IMR-90 (cell line): ENCODE results near the gene ITGA5. TPM values are rescaled to one million over a fixed set of nuclear protein-coding genes. Genes with fewer than 3 reads are reported as not detected.

Source experiments
- ATAC-seq: fragments of 200-7000 bp; cut with Tn5 transposase; 2 replicates; pipeline ENCODE4 v1.9.1; 2020; ENCODE audit warnings: low read depth, mild to moderate bottlenecking, moderate library complexity
- BruUV-seq: library from RNA; stranded (reverse); fragments of 400-500 nt; replicated peaks from 2 replicates; lab custom pipeline; 2021; lab: Mats Ljungman, UMichigan
- CTCF ChIA-PET: fragments of 300-600 bp; formaldehyde crosslinking; extraction: SDS; loops from one replicate; lab custom pipeline; 2021; ENCODE audit warnings: antibody characterized with exemption; lab: Yijun Ruan, JAX
- POLR2A ChIA-PET: fragments of 300-600 bp; sonication (Branson Sonifier 250); formaldehyde crosslinking; loops from one replicate; lab custom pipeline; 2022; ENCODE audit warnings: antibody characterized with exemption; ENCODE audit not compliant: unreplicated experiment; lab: Charles Lee
- DNase-seq: peaks from one replicate; pipeline ENCODE4 v3.0.0; 2013
- H2AFZ ChIP-seq: replicated peaks from 2 replicates; pipeline ENCODE3; 2013; ENCODE audit warnings: low read length, mild to moderate bottlenecking; ENCODE audit not compliant: poor library complexity
- H2AK5ac ChIP-seq: 2 replicates; pipeline ENCODE4 v1.6.1; 2013; ENCODE audit warnings: low read depth, low read length, inconsistent platforms
- H2AK9ac ChIP-seq: replicated peaks from 2 replicates; pipeline ENCODE3; 2013; ENCODE audit warnings: mild to moderate bottlenecking, low read depth, low read length, moderate library complexity; ENCODE audit not compliant: poor library complexity
- H2BK120ac ChIP-seq: 2 replicates; pipeline ENCODE4 v1.6.1; 2013; ENCODE audit warnings: low read depth, low read length, inconsistent platforms
- H2BK15ac ChIP-seq: 3 replicates; pipeline ENCODE4 v1.6.1; 2013; ENCODE audit warnings: low read depth, low read length, inconsistent platforms
- H2BK20ac ChIP-seq: 2 replicates; pipeline ENCODE4 v1.6.1; 2013; ENCODE audit warnings: low read depth, mild to moderate bottlenecking, inconsistent platforms, low read length, moderate library complexity
- H2BK5ac ChIP-seq: 2 replicates; pipeline ENCODE4 v1.6.1; 2013; ENCODE audit warnings: mild to moderate bottlenecking, low read depth, low read length, inconsistent platforms; ENCODE audit not compliant: poor library complexity, severe bottlenecking
- H3K14ac ChIP-seq: replicated peaks from 2 replicates; pipeline ENCODE4 v1.6.1; 2013; ENCODE audit warnings: low read depth, low read length, inconsistent platforms
- H3K18ac ChIP-seq: 2 replicates; pipeline ENCODE4 v1.6.1; 2013; ENCODE audit warnings: low read depth, low read length, control low read depth
- H3K23ac ChIP-seq: 2 replicates; pipeline ENCODE4 v1.6.1; 2013; ENCODE audit warnings: low read depth, low read length, inconsistent platforms
- H3K27ac ChIP-seq: 2 replicates; pipeline ENCODE4 v1.5.1; 2013; ENCODE audit warnings: mild to moderate bottlenecking, control low read depth, low read length; ENCODE audit not compliant: insufficient read depth
- H3K27me3 ChIP-seq: 2 replicates; pipeline ENCODE4 v1.6.1; 2013; ENCODE audit warnings: low read length; ENCODE audit not compliant: control insufficient read depth, insufficient read depth
- H3K36me3 ChIP-seq: 2 replicates; pipeline ENCODE4 v1.6.1; 2013; ENCODE audit warnings: low read length, mixed read lengths; ENCODE audit not compliant: control insufficient read depth, insufficient read depth
- H3K4ac ChIP-seq: 2 replicates; pipeline ENCODE4 v1.6.1; 2013; ENCODE audit warnings: low read depth, low read length, inconsistent platforms
- H3K4me1 ChIP-seq: 2 replicates; pipeline ENCODE4 v1.6.1; 2013; ENCODE audit warnings: low read length, mixed read lengths; ENCODE audit not compliant: control insufficient read depth, insufficient read depth
- H3K4me2 ChIP-seq: 2 replicates; pipeline ENCODE4 v1.6.1; 2013; ENCODE audit warnings: low read depth, mild to moderate bottlenecking, control low read depth, low read length, moderate library complexity
- H3K4me3 ChIP-seq: 2 replicates; pipeline ENCODE4 v1.5.1; 2013; ENCODE audit warnings: low read depth, mild to moderate bottlenecking, control low read depth, low read length, moderate library complexity; ENCODE audit not compliant: insufficient read depth
- H3K56ac ChIP-seq: 2 replicates; pipeline ENCODE4 v1.6.1; 2013; ENCODE audit warnings: low read length, inconsistent platforms; ENCODE audit not compliant: insufficient read depth; ENCODE audit errors: extremely low read depth
- H3K79me1 ChIP-seq, 2 experiments: 2 replicates each; pipeline ENCODE4 v1.6.1; 2013; ENCODE audit warnings: low read length in 2 of 2, inconsistent platforms in 1 of 2, low read depth in 1 of 2
- H3K9ac ChIP-seq: 2 replicates; pipeline ENCODE4 v1.6.1; 2013; ENCODE audit warnings: low read depth, low read length, control low read depth
- H3K9me1 ChIP-seq: 2 replicates; pipeline ENCODE4 v1.6.1; 2013; ENCODE audit warnings: low read length, inconsistent platforms; ENCODE audit not compliant: insufficient read depth
- H3K9me3 ChIP-seq: 2 replicates; pipeline ENCODE4 v1.6.1; 2013; ENCODE audit warnings: low read length; ENCODE audit not compliant: control insufficient read depth, insufficient read depth
- H4K20me1 ChIP-seq: 2 replicates; pipeline ENCODE4 v1.6.1; 2013; ENCODE audit warnings: low read length, inconsistent platforms; ENCODE audit not compliant: insufficient read depth
- H4K5ac ChIP-seq: 2 replicates; pipeline ENCODE4 v1.6.1; 2013; ENCODE audit warnings: mild to moderate bottlenecking, low read depth, low read length, control low read depth
- H4K8ac ChIP-seq, 2 experiments: 2 replicates each; pipeline ENCODE4 v1.6.1; 2013; ENCODE audit warnings: low read depth in 2 of 2, low read length in 2 of 2, control low read depth in 1 of 2, inconsistent platforms in 1 of 2
- H4K91ac ChIP-seq: 2 replicates; pipeline ENCODE4 v1.6.1; 2013; ENCODE audit warnings: low read depth, low read length, inconsistent platforms; ENCODE audit not compliant: insufficient read depth
- BHLHE40 ChIP-seq: fragments of 150-350 bp; IDR thresholded peaks from 2 replicates; pipeline ENCODE4 v1.6.1; 2016; ENCODE audit warnings: mild to moderate bottlenecking, low read depth, low read length
- CEBPB ChIP-seq: IDR thresholded peaks from 2 replicates; pipeline ENCODE4 v1.6.1; 2012; ENCODE audit warnings: low read depth, low read length, improper control_type of control experiment
- CHD1 ChIP-seq: IDR thresholded peaks from 2 replicates; pipeline ENCODE4 v1.6.1; 2012; ENCODE audit warnings: low read depth, low read length, improper control_type of control experiment
- CTCF ChIP-seq: conservative IDR thresholded peaks from 2 replicates; pipeline ENCODE4 v1.5.1; 2012; ENCODE audit warnings: mild to moderate bottlenecking, low read depth, low read length, improper control_type of control experiment
- ELK1 ChIP-seq: fragments of 150-350 bp; IDR thresholded peaks from 2 replicates; pipeline ENCODE4 v1.6.1; 2016; ENCODE audit warnings: low read depth, mild to moderate bottlenecking, low read length, moderate library complexity, borderline replicate concordance
- FOS ChIP-seq: fragments of 150-350 bp; IDR thresholded peaks from 2 replicates; pipeline ENCODE4 v1.6.1; 2016; ENCODE audit warnings: low read depth, low read length
- MAFK ChIP-seq: IDR thresholded peaks from 2 replicates; pipeline ENCODE4 v1.6.1; 2012; ENCODE audit warnings: low read depth, low read length, improper control_type of control experiment
- MAZ ChIP-seq: IDR thresholded peaks from 2 replicates; pipeline ENCODE4 v1.6.1; 2012; ENCODE audit warnings: low read depth, mild to moderate bottlenecking, low read length, improper control_type of control experiment, moderate library complexity, borderline replicate concordance
- MXI1 ChIP-seq: IDR thresholded peaks from 2 replicates; pipeline ENCODE4 v1.6.1; 2012; ENCODE audit warnings: low read depth, mild to moderate bottlenecking, low read length, moderate library complexity, borderline replicate concordance
- NFE2L2 ChIP-seq: fragments of 150-350 bp; IDR thresholded peaks from 2 replicates; pipeline ENCODE4 v1.6.1; 2016; ENCODE audit warnings: low read depth, mild to moderate bottlenecking, low read length
- POLR2A ChIP-seq: IDR thresholded peaks from 2 replicates; pipeline ENCODE4 v1.6.1; 2012; ENCODE audit warnings: mild to moderate bottlenecking, low read depth, low read length
- RCOR1 ChIP-seq: IDR thresholded peaks from 2 replicates; pipeline ENCODE4 v1.6.1; 2012; ENCODE audit warnings: mild to moderate bottlenecking, low read length, improper control_type of control experiment; ENCODE audit not compliant: insufficient replicate concordance
- RFX5 ChIP-seq: IDR thresholded peaks from 2 replicates; pipeline ENCODE4 v1.8.0; 2012; ENCODE audit warnings: low read depth, mild to moderate bottlenecking, low read length, moderate library complexity
- SMC3 ChIP-seq: fragments of 150-350 bp; IDR thresholded peaks from 2 replicates; pipeline ENCODE4 v1.6.1; 2016; ENCODE audit warnings: low read depth, mild to moderate bottlenecking, antibody characterized with exemption, low read length, moderate library complexity
- USF2 ChIP-seq: fragments of 150-350 bp; IDR thresholded peaks from 2 replicates; pipeline ENCODE4 v1.6.1; 2017; ENCODE audit warnings: mild to moderate bottlenecking, antibody characterized with exemption, low read length, low read depth
- dilution Hi-C: fragments of 300-500 bp; cut with HindIII; formaldehyde crosslinking; loops from one replicate; pipeline ENCODE4 v1.14.3; 2018; ENCODE audit warnings: low sequenced_read_pairs; ENCODE audit not compliant: unreplicated experiment
- in situ Hi-C: fragments of 300-500 bp; cut with MboI; formaldehyde crosslinking; loops from 3 replicates; pipeline ENCODE4 v1.14.3; 2019; ENCODE audit warnings: low sequenced_read_pairs, inconsistent platforms, mixed read lengths
- intact Hi-C: fragments of 100-400 bp; cut with micrococcal nuclease; formaldehyde crosslinking; loops from 2 replicates; pipeline ENCODE4 v1.10.0; 2022
- polyA plus RNA-seq, 3 experiments: library from polyadenylated mRNA; depleted of rRNA; stranded (reverse); fragments of >200 nt; gene quantifications; 2 replicates each; pipeline ENCODE4 v1.2.3, GENCODE V29; 2012; ENCODE audit warnings: low replicate concordance in 1 of 3
- total RNA-seq: library from RNA; depleted of rRNA; stranded (reverse); fragments of >200 nt; gene quantifications from 2 replicates; pipeline ENCODE4 v1.2.3, GENCODE V29; 2012

The ITGA5 gene
- total and polyA plus RNA-seq, 2 of the 4 experiments (the other 2 are of a cell fraction), result 159 to 259 TPM

GRCh38 chr12:54349679-54350078, 69.4 kb downstream of the ITGA5 start:
- Histone ChIP-seq H3K9me1 (peaks cover 8% of the 10 kb centered on the region; the same call in 1 of the 2 replicates), H4K20me1 (no peaks in the 10 kb centered on the region), H3K4ac (no peak overlapping the region), H3K79me1 (0 out of 4 replicates have a peak, but pooled peaks cover 0 to 3% of the 10 kb centered on the region in 2 experiments), H3K4me3 (no peak overlapping the region), H3K23ac (no peak overlapping the region), H4K91ac (no peak overlapping the region), H2BK120ac (no peak overlapping the region), H3K9ac (no peak overlapping the region), H2BK20ac (no peak overlapping the region), H2BK15ac (no peak overlapping the region), H3K18ac (no peak overlapping the region), H3K27me3 (no peaks in the 10 kb centered on the region), H2AFZ (no peak overlapping the region), H3K14ac (no peak overlapping the region), H2BK5ac (no peak overlapping the region), H4K8ac (no peak overlapping the region), H3K9me3 (no peaks in the 10 kb centered on the region), H3K56ac (no peak overlapping the region), H2AK9ac (no peak overlapping the region), H3K36me3 (peaks cover 47% of the 10 kb centered on the region), H2AK5ac (no peak overlapping the region), H3K27ac (no peak overlapping the region), H3K4me1 (peaks cover 21% of the 10 kb centered on the region), H3K4me2 (no peak overlapping the region), H4K5ac (no peak overlapping the region)
- ATAC-seq (no peak), DNase-seq (no peak)
- intact Hi-C loops (no loop called here), in situ Hi-C loops (no loop called here), dilution Hi-C loops (no loop called here)
- BruUV-seq, result no TSS peak
- POLR2A ChIA-PET, result no interaction called here
- CTCF ChIA-PET, result no interaction called here
- TF ChIP-seq CTCF, result no peak
- no peak for TF ChIP-seq ELK1
- TF ChIP-seq FOS, result no peak
- TF ChIP-seq BHLHE40, result no peak
- TF ChIP-seq RFX5, result no peak
- TF ChIP-seq SMC3, result no peak
- no peak for TF ChIP-seq NFE2L2
- no peak for TF ChIP-seq CEBPB
- TF ChIP-seq RCOR1, result no peak
- TF ChIP-seq USF2, result no peak
- no peak for TF ChIP-seq MAFK
- TF ChIP-seq POLR2A, result no peak
- TF ChIP-seq MXI1, result no peak
- TF ChIP-seq MAZ, result no peak
- TF ChIP-seq CHD1, result no peak
